ENCODE results near the gene ATP2B2.
A peak's percentile ranks its signal among the peaks of the same experiment; 100 is the strongest.

Gene ATP2B2

GRCh38 chr3:10528046-10528445 is 22.7 kb upstream of the ATP2B2 start:
- DNase-seq: peak in 1 of 2 donors; percentile 7

GRCh38 chr3:10527295-10528001 is 22.1 kb upstream of the ATP2B2 start:
- peak in 1 of 2 donors; percentile 12 for DNase-seq

- DNase-seq: no peak
These were observed 21.0 kb upstream of the ATP2B2 start for GRCh38 chr3:10526366-10526765.

GRCh38 chr3:10524799-10525301 is 19.5 kb upstream of the ATP2B2 start:
- peak in 1 of 2 donors; percentile 12 for DNase-seq

- DNase-seq: no peak
These were observed 18.9 kb upstream of the ATP2B2 start for GRCh38 chr3:10524270-10524669.

GRCh38 chr3:10523561-10523960 is 18.2 kb upstream of the ATP2B2 start:
- no peak for DNase-seq

- DNase-seq: peak in 1 of 2 donors; percentile 8
These were observed 17.4 kb upstream of the ATP2B2 start for GRCh38 chr3:10522646-10523303.

- peak in 1 of 2 donors; percentile 12 for DNase-seq
These were observed 16.5 kb upstream of the ATP2B2 start for GRCh38 chr3:10521772-10522441.

GRCh38 chr3:10520072-10520471 is 14.7 kb upstream of the ATP2B2 start:
- no peak for DNase-seq

- peak in 1 of 2 donors; percentile 11 for DNase-seq
These were observed 13.8 kb upstream of the ATP2B2 start for GRCh38 chr3:10519236-10519635.

- no peak for DNase-seq
These were observed 13.2 kb upstream of the ATP2B2 start for GRCh38 chr3:10518506-10519150.

GRCh38 chr3:10517627-10518026 is 12.2 kb upstream of the ATP2B2 start:
- no peak for DNase-seq

- no peak for DNase-seq
These were observed 11.4 kb upstream of the ATP2B2 start for GRCh38 chr3:10516544-10517452.

- DNase-seq: no peak
These were observed 10.6 kb upstream of the ATP2B2 start for GRCh38 chr3:10515884-10516495.

GRCh38 chr3:10515396-10515795 is 10.0 kb upstream of the ATP2B2 start:
- no peak for DNase-seq

GRCh38 chr3:10514407-10515069 is 9.2 kb upstream of the ATP2B2 start:
- DNase-seq: no peak

GRCh38 chr3:10513306-10513705 is 7.9 kb upstream of the ATP2B2 start:
- no peak for DNase-seq

GRCh38 chr3:10512687-10513086 is 7.3 kb upstream of the ATP2B2 start:
- DNase-seq: no peak

GRCh38 chr3:10511809-10512494 is 6.6 kb upstream of the ATP2B2 start:
- no peak for DNase-seq

GRCh38 chr3:10510743-10511432 is 5.5 kb upstream of the ATP2B2 start:
- DNase-seq: no peak
